Limb (tissue), 2 donors: ENCODE measurements around the gene MOB1A.
"Not testable (repeated sequence)": the region's sequence is repeated elsewhere in the genome, so short reads cannot be mapped to it uniquely, and the experiment has no call there.

Experiments
- DNase-seq, 2 donors: peaks; one replicate each; pipeline ENCODE4 v3.0.0-alpha.2; 2016; ENCODE audit errors: extremely low spot score in 2 of 2

The MOB1A gene

GRCh38 chr2:74198461-74199274, 20.0 kb upstream of the MOB1A start, which contains the start of gene MTHFD2:
Gene MTHFD2, plus strand, starts transcription at chr2:74198615. Its CDS starts 27 bp downstream, at chr2:74198642.
- DNase-seq, result peak; percentile 88 to 94

- DNase-seq, result no peak
These were observed 19.4 kb upstream of the MOB1A start for GRCh38 chr2:74198023-74198460.

- DNase-seq, result no peak
These were observed 18.4 kb upstream of the MOB1A start for GRCh38 chr2:74197049-74197448.

GRCh38 chr2:74194799-74195198, 16.1 kb upstream of the MOB1A start:
- DNase-seq, result no peak

- no peak for DNase-seq
These were observed 13.1 kb upstream of the MOB1A start for GRCh38 chr2:74191596-74192380.

- no peak for DNase-seq
These were observed 10.0 kb upstream of the MOB1A start for GRCh38 chr2:74188696-74189095.

GRCh38 chr2:74188018-74188601, 9.4 kb upstream of the MOB1A start:
- no peak for DNase-seq

- not testable (repeated sequence) for DNase-seq
These were observed 8.0 kb upstream of the MOB1A start for GRCh38 chr2:74186706-74187105.

GRCh38 chr2:74186038-74186437, 7.4 kb upstream of the MOB1A start:
- DNase-seq, result no peak

- DNase-seq, result no peak
These were observed 5.2 kb upstream of the MOB1A start for GRCh38 chr2:74183878-74184277.

- no peak for DNase-seq
These were observed 3.1 kb upstream of the MOB1A start for GRCh38 chr2:74181739-74182138.

GRCh38 chr2:74179063-74179865, 585 bp upstream of the MOB1A start:
- DNase-seq, result no peak

- DNase-seq, result no peak
These were observed 983 bp downstream of the MOB1A start for GRCh38 chr2:74177696-74178095.

- DNase-seq, result no peak
These were observed 3.8 kb downstream of the MOB1A start for GRCh38 chr2:74174909-74175308.

GRCh38 chr2:74168739-74169138, 9.9 kb downstream of the MOB1A start:
- no peak for DNase-seq

GRCh38 chr2:74164761-74165160, 13.9 kb downstream of the MOB1A start:
- no peak for DNase-seq

GRCh38 chr2:74162951-74163350, 15.7 kb downstream of the MOB1A start:
- no peak for DNase-seq

- no peak for DNase-seq
These were observed 22.8 kb downstream of the MOB1A start for GRCh38 chr2:74155830-74156229.

- no peak for DNase-seq
These were observed 25.7 kb downstream of the MOB1A start for GRCh38 chr2:74152954-74153353.

GRCh38 chr2:74149570-74150319, 28.9 kb downstream of the MOB1A start:
- DNase-seq, result no peak

GRCh38 chr2:74149247-74149525, 29.5 kb downstream of the MOB1A start:
- DNase-seq, result no peak
